LoVo (cell line): ENCODE measurements around the gene SPACA1.

ENCODE experiments used
- DNase-seq: peaks from one replicate; pipeline ENCODE4 v3.0.0-alpha.2; 2016; ENCODE audit warnings: low spot score

Gene SPACA1

GRCh38 chr6:88105741-88106340, 58.2 kb downstream of the SPACA1 start:
- DNase-seq: no peak

- no peak for DNase-seq
Measured at GRCh38 chr6:88107241-88107640, 59.6 kb downstream of the SPACA1 start.

- DNase-seq: no peak
Measured at GRCh38 chr6:88111991-88112390, 64.3 kb downstream of the SPACA1 start.

DNA sequence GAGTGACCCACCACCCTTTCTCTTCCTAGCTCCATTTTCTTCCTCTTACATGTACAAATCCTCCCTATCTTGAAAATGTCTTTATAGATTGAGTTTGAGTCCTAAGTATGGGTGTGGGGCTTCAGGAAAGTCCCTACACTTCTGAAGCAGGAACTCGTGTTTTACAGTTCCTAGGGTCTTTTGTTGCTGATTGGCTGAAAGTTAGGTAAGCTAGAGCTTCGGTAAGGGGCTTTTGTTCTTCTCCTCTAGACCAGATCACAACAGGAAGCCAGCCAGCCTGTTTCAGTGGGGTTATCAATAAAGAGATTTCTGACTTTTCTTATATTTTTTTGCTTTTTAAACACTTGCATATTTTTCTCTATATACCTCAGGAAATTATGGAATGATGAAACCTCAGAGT, 67.2 kb downstream of the SPACA1 start:
- DNase-seq: no peak

GRCh38 chr6:88115307-88115706, 67.7 kb downstream of the SPACA1 start:
- DNase-seq: no peak

DNA sequence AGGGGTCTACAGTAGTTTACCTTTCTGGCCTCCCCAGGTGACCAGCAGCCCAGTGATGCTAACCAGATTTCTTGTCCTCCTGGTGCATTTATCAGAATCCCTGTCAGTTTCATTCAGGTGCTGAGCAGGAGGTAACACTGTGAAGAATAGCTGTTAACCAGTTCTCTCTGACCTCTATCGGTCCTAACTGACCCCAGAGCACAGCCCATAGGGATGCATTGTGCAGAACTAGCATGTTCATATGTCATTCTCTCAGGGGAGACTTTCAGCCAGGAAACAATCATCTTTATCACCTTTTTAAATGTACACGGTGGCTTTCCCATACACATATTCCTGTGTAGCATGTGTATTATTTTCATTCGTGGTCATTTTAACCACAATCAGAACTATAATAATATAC, 68.6 kb downstream of the SPACA1 start:
- DNase-seq: no peak
